GM12873 (cell line): ENCODE results near the gene KIFBP.

Source experiments
- TF ChIP-seq, protein P1 (sequence below): IDR thresholded peaks from 2 replicates; pipeline ENCODE4 v1.5.1; 2012; ENCODE audit warnings: low read depth, mild to moderate bottlenecking, moderate library complexity, low read length, control low read depth; ENCODE audit not compliant: insufficient read depth; ENCODE audit errors: missing control alignments

Gene KIFBP

DNA sequence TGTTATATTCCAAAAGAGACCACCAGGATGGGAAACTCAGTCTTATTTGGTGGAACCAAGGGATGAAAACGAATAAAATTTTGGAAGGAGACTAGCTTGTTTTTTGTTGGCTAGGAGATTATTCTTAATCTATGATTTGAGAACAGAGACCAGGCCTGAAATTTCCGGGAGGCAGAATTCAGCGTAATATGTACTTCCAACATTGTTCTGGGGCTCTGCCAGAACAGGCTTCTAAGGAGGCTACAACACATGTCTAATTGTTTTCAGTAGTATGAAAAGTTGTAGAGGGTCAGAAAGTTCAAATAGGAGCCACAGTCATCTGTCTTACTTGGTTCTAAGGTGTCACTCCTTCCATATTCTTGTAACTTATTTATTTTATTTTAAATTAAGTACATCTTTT is 30.9 kb upstream of the KIFBP start:
- TF ChIP-seq, protein P1, sequence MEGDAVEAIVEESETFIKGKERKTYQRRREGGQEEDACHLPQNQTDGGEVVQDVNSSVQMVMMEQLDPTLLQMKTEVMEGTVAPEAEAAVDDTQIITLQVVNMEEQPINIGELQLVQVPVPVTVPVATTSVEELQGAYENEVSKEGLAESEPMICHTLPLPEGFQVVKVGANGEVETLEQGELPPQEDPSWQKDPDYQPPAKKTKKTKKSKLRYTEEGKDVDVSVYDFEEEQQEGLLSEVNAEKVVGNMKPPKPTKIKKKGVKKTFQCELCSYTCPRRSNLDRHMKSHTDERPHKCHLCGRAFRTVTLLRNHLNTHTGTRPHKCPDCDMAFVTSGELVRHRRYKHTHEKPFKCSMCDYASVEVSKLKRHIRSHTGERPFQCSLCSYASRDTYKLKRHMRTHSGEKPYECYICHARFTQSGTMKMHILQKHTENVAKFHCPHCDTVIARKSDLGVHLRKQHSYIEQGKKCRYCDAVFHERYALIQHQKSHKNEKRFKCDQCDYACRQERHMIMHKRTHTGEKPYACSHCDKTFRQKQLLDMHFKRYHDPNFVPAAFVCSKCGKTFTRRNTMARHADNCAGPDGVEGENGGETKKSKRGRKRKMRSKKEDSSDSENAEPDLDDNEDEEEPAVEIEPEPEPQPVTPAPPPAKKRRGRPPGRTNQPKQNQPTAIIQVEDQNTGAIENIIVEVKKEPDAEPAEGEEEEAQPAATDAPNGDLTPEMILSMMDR = no peak

DNA sequence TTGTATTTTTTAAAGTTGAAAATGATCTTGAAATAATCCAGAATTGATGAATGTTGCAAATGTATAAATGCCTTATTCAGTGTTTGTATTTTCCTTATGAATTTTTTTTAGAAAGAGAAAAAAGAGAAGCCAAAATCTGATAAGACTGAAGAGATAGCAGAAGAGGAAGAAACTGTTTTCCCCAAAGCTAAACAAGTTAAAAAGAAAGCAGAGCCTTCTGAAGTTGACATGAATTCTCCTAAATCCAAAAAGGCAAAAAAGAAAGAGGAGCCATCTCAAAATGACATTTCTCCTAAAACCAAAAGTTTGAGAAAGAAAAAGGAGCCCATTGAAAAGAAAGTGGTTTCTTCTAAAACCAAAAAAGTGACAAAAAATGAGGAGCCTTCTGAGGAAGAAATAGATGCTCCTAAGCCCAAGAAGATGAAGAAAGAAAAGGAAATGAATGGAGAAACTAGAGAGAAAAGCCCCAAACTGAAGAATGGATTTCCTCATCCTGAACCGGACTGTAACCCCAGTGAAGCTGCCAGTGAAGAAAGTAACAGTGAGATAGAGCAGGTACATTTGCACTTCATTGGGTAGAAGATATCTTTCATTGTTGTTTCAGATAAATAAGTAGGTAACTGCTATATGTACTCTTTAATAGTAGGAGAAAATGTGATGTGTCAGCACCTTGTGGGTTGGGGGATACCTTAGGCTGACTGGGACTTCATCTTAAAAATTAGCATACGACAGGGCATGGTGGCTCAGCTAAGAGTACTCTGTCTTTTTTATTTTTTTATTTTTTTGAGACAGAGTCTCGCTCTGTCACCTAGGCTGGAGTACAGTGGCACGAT is 28.7 kb upstream of the KIFBP start:
- TF ChIP-seq, protein P1 = no peak

DNA sequence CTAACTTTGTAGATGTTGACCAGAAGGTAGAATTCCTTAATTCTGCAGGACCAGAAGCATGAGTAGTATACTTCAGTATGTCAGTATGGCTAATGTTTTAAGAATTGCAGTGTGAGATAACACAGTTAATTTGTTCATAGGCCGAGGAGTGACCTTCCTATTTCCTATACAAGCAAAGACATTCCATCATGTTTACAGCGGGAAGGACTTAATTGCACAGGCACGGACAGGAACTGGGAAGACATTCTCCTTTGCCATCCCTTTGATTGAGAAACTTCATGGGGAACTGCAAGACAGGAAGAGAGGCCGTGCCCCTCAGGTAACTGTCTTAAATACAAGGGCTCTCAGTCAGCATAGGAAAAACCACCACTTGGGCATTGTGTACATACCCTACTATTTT is 25.5 kb upstream of the KIFBP start:
- TF ChIP-seq, protein P1 = no peak

DNA sequence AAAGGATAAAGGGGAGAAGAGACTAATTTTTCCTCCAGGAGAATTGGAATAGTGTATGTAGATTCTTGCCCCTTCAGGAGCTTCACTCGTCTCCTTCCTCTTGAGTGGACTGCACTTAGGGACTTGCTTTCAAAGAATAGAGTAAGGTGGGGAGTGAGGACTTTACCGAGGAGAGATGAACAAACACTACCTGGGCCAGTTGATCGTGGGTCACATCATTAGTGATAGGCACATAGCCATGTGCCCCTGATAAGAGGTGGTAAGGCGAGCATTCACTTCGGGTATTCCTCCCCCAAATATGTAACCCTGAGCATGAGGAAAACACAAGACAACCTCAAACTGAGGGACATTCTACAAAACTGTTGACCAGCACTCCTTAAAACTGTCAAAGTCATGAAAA is 14.6 kb upstream of the KIFBP start:
- TF ChIP-seq, protein P1 = no peak

DNA sequence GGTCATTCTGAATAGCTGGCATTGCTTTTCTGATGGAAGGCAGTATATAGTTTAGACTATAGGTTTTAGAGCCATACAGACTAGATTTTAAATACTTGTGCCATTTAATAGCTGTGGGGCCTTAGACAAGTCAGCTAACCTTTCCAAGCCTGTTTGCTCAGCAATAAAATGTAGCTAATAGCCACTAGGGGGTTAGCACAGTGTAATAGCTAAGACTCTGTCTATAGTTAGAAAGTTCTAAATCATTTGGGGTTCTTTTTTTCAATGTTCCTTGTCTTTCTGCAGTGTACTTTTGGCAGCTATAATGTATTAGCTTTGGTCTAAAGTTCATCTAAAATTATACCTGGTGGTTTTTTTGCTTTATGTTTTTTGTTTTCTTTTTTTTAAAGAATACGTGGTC is 7.5 kb upstream of the KIFBP start:
- TF ChIP-seq, protein P1 = peak; percentile 38

DNA sequence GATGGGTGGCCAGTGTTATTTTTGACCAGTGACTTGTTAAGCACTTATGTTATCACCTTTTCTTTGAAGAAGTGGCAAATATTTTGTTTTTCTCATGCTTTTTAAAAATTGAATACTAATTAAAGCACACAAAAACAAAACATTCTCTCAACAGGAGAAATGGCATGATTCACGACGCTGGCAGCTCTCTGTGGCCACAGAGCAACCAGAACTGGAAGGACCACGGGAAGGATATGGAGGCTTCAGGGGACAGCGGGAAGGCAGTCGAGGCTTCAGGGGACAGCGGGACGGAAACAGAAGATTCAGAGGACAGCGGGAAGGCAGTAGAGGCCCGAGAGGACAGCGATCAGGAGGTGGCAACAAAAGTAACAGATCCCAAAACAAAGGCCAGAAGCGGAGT is 6.2 kb upstream of the KIFBP start:
- TF ChIP-seq, protein P1 = no peak

DNA sequence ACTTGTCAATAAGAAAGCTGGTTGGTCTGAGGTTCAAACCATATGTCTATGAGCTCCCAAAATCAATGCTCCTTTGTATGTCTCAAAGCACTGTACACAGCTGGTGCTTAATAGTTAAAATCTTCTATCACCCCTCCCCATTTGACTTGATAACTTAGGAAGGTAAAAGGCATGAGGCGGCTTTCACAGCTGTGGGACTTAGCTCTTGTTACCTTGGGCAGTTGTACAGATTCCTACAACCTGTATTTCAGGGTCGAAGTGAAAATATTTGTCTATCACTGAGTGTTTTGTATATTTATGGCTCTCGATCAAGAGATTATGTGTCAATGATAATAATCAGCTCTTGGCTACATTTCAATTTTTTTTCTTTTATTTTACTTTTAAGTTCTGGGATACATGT is 992 bp upstream of the KIFBP start:
- TF ChIP-seq, protein P1 = no peak
